Smooth muscle cell (in vitro differentiated cells): ENCODE measurements around the gene PPM1A. TPM values are rescaled to one million over a fixed set of nuclear protein-coding genes. Genes with fewer than 3 reads are reported as not detected.

Source experiments
- DNase-seq: peaks from one replicate; lab custom pipeline; 2025; ENCODE audit not compliant: unreplicated experiment; lab: John Stamatoyannopoulos, UW
- H2AFZ ChIP-seq: fragments of 200-600 bp; sonication (generic); 2 replicates; pipeline ENCODE4 v1.6.0; 2016; ENCODE audit warnings: antibody characterized with exemption, low read depth, mild to moderate bottlenecking
- H3F3A ChIP-seq: fragments of 200-600 bp; sonication (generic); 2 replicates; pipeline ENCODE4 v1.6.0; 2017; ENCODE audit warnings: antibody characterized with exemption, low read depth
- H3K27ac ChIP-seq: fragments of 200-600 bp; sonication (generic); 2 replicates; pipeline ENCODE4 v1.5.1; 2016; ENCODE audit warnings: low read depth, mild to moderate bottlenecking
- H3K27me3 ChIP-seq: fragments of 200-600 bp; sonication (generic); 2 replicates; pipeline ENCODE4 v1.6.1; 2016; ENCODE audit warnings: low read depth, mild to moderate bottlenecking
- H3K36me3 ChIP-seq: fragments of 200-600 bp; sonication (generic); 2 replicates; pipeline ENCODE4 v1.5.1; 2016; ENCODE audit warnings: low read depth
- H3K4me1 ChIP-seq: fragments of 200-600 bp; sonication (generic); 2 replicates; pipeline ENCODE4 v1.5.1; 2016; ENCODE audit warnings: low read depth
- H3K4me2 ChIP-seq: fragments of 200-600 bp; sonication (generic); 2 replicates; pipeline ENCODE4 v1.6.0; 2016; ENCODE audit warnings: mild to moderate bottlenecking
- H3K4me3 ChIP-seq: fragments of 200-600 bp; sonication (generic); 2 replicates; pipeline ENCODE4 v1.5.1; 2016; ENCODE audit warnings: mild to moderate bottlenecking
- H3K79me2 ChIP-seq: fragments of 200-600 bp; sonication (generic); 2 replicates; pipeline ENCODE4 v1.6.0; 2016; ENCODE audit warnings: low read depth, mild to moderate bottlenecking
- H3K9ac ChIP-seq: fragments of 200-600 bp; sonication (generic); 2 replicates; pipeline ENCODE4 v1.6.0; 2016; ENCODE audit warnings: low read depth
- H3K9me3 ChIP-seq: fragments of 200-600 bp; sonication (generic); replicated peaks from 2 replicates; pipeline ENCODE4 v1.5.1; 2016; ENCODE audit warnings: low read depth
- H4K20me1 ChIP-seq: fragments of 200-600 bp; sonication (generic); 2 replicates; pipeline ENCODE4 v1.6.0; 2016; ENCODE audit warnings: low read depth
- WGBS: methylation state at CpG from one replicate; pipeline ENCODE4 v1.1.7; 2016; ENCODE audit warnings: low lambda C conversion rate; 5-methylcytosine and 5-hydroxymethylcytosine counted together
- polyA plus RNA-seq: library from polyadenylated mRNA; unstranded; fragments of >200 nt; fragmentation: Nextera tagmentation; extraction: Ambion mirVana; gene quantifications from 2 replicates; pipeline ENCODE4 v1.2.1, GENCODE V29; 2016
- total RNA-seq: library from RNA; depleted of rRNA; stranded (reverse); fragments of >200 nt; gene quantifications from 2 replicates; pipeline ENCODE4 v1.2.3, GENCODE V29; 2014
- TF ChIP-seq, protein P1 (sequence below): fragments of 200-600 bp; sonication (generic); IDR thresholded peaks from 2 replicates; pipeline ENCODE4 v1.5.1; 2017; ENCODE audit warnings: borderline replicate concordance, mild to moderate bottlenecking, antibody characterized with exemption; ENCODE audit not compliant: insufficient read depth, poor library complexity, severe bottlenecking

The PPM1A gene
- total and polyA plus RNA-seq, 2 experiments from 2014 or later: 17.5 to 30.0 TPM

DNA sequence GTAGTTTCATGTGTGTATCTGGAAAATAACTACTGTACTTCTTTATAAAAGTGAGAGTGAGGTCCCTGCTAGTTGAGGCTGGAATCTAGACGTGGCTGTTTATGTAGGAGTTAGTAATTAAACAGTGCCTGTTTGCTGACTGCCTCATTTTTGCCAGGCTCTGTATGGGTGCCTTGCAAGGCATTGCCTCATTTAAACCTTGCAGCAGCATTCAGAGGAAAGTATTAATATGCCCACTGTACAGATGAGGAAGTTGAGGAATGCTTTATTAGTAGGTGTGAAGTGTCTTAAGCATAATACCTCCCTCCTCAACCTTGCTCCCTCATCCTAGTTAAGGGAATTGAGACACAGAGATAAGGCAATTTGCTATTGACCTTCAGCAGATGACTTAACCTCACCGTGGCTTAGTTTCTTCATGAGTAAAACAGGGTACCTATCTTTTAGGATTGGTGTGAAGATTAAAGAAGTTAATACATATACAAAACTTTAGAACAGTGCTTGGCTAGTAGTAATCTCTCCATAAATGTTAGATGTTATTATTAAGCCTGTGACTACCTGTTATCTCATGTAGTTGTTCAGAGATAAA is 28.7 kb downstream of the PPM1A start:
- Histone ChIP-seq H3K4me2 (no peak overlapping the region), H3K4me3 (no peak overlapping the region), H4K20me1 (peaks cover 100% of the 10 kb centered on the region), H3K9ac (no peak overlapping the region), H3K27me3 (no peaks in the 10 kb centered on the region), H3K9me3 (no peaks in the 10 kb centered on the region), H3K4me1 (peaks cover 11% of the 10 kb centered on the region), H3F3A (no peaks in the 10 kb centered on the region), H3K79me2 (peaks cover 88% of the 10 kb centered on the region), H2AFZ (no peak overlapping the region), H3K36me3 (no peaks in the 10 kb centered on the region), H3K27ac (no peak overlapping the region)
- 51% methylated on average over 2 of the region's 2 CpGs for WGBS
- no peak for DNase-seq
- TF ChIP-seq, protein P1, sequence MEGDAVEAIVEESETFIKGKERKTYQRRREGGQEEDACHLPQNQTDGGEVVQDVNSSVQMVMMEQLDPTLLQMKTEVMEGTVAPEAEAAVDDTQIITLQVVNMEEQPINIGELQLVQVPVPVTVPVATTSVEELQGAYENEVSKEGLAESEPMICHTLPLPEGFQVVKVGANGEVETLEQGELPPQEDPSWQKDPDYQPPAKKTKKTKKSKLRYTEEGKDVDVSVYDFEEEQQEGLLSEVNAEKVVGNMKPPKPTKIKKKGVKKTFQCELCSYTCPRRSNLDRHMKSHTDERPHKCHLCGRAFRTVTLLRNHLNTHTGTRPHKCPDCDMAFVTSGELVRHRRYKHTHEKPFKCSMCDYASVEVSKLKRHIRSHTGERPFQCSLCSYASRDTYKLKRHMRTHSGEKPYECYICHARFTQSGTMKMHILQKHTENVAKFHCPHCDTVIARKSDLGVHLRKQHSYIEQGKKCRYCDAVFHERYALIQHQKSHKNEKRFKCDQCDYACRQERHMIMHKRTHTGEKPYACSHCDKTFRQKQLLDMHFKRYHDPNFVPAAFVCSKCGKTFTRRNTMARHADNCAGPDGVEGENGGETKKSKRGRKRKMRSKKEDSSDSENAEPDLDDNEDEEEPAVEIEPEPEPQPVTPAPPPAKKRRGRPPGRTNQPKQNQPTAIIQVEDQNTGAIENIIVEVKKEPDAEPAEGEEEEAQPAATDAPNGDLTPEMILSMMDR: no peak

DNA sequence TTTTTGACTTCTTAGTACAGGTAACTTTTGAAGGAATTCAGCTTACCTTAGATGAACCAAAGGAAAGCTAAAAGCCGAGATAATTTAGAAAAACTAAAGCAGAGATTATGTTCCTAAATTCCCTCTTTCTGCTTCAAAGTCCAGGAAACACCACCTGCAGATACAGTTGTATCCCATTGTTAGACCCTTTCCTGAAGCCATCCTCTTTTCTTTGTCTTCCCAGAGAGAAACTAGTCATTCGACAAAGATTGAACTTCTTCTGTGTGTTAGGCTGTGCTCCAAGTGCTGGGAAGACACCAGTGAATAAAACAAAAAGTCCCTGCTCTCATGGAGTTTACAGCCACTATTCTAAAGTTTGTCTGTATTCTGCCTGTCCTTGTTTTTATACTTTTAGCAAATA is 29.3 kb downstream of the PPM1A start:
- Histone ChIP-seq H2AFZ (no peak overlapping the region), H3K4me1 (peaks cover 11% of the 10 kb centered on the region), H4K20me1 (peaks cover 100% of the 10 kb centered on the region), H3K27ac (no peak overlapping the region), H3K27me3 (no peaks in the 10 kb centered on the region), H3K4me2 (no peak overlapping the region), H3K9me3 (no peaks in the 10 kb centered on the region), H3K79me2 (peaks cover 86% of the 10 kb centered on the region), H3F3A (no peaks in the 10 kb centered on the region), H3K4me3 (no peak overlapping the region), H3K36me3 (peaks cover 4% of the 10 kb centered on the region), H3K9ac (no peak overlapping the region)
- TF ChIP-seq, protein P1: no peak
- 52% methylated on average over 2 of the region's 2 CpGs for WGBS
- no peak for DNase-seq

DNA sequence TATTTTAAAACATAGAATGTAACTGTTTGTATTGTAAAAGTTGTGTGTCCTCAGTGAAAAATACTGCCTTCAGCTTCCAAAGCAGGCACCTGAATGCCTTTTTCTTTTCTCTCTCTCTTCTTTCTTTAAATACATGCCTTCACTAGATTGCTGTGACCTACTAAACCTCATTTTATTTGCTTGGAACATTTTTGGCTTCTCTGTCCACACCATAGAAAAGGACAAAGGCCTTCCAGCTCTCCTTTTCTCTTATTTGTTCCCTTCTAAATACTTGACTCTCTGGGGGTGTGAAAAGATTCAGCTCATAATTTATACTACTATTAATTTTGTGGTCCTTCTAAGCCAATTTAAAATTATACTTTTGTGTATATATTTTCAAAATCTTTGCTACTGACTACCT is 38.4 kb downstream of the PPM1A start:
- TF ChIP-seq, protein P1: no peak
- Histone ChIP-seq H2AFZ (no peak overlapping the region), H3K36me3 (peaks cover 25% of the 10 kb centered on the region)

DNA sequence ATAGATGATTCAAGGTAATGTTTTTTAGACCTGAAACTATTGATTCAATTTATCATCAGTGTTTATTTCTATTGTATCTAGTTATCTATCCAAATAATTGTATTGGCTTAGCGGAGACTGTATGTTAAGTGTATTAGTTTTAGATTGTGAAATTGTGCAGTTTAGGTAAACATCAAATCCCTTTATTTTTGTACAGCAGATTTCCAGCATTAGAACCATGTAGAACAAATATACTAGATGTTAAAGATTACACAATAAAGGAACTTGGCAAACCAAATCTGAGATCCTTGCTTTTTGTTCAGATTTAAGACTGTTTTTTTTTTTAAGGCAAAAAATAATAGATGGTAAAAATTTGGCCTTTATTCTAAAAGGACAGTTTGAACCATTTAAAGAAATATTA is 39.3 kb downstream of the PPM1A start:
- DNase-seq: no peak
- WGBS: 100% methylated on average over 1 of the region's 1 CpG
- H3K79me2 ChIP-seq: peaks cover 14% of the 10 kb centered on the region
- H2AFZ ChIP-seq: no peak overlapping the region
- no peak overlapping the region for H3K27ac ChIP-seq
- TF ChIP-seq, protein P1: no peak
- no peak overlapping the region for H3K9ac ChIP-seq
- no peaks in the 10 kb centered on the region for H3K9me3 ChIP-seq
- H3K4me3 ChIP-seq: no peak overlapping the region
- H3K4me2 ChIP-seq: no peak overlapping the region
- no peaks in the 10 kb centered on the region for H3K27me3 ChIP-seq
- H4K20me1 ChIP-seq: peaks cover 13% of the 10 kb centered on the region
- H3K36me3 ChIP-seq: peaks cover 29% of the 10 kb centered on the region
- no peaks in the 10 kb centered on the region for H3K4me1 ChIP-seq
- no peaks in the 10 kb centered on the region for H3F3A ChIP-seq

More for the DNA sequence above, 38.4 kb downstream of the PPM1A start:
- Histone ChIP-seq H3K27me3 (no peaks in the 10 kb centered on the region), H3K27ac (no peak overlapping the region), H4K20me1 (peaks cover 21% of the 10 kb centered on the region), H3F3A (no peaks in the 10 kb centered on the region), H3K79me2 (peaks cover 17% of the 10 kb centered on the region), H3K9ac (no peak overlapping the region), H3K4me3 (no peak overlapping the region), H3K4me2 (no peak overlapping the region), H3K4me1 (no peaks in the 10 kb centered on the region), H3K9me3 (no peaks in the 10 kb centered on the region)
- no peak for DNase-seq
